ACHN (cell line): Measurements from ENCODE around the gene CDKL5.
A peak's percentile ranks its signal among the peaks of the same experiment; 100 is the strongest.
"Not testable (repeated sequence)": the region's sequence is repeated elsewhere in the genome, so short reads cannot be mapped to it uniquely, and the experiment has no call there.

Experiments used
- DNase-seq: peaks from one replicate; pipeline ENCODE4 v3.0.0-alpha.2; 2015
- in situ Hi-C: cut with HindIII; loops from 2 replicates; pipeline ENCODE4 v1.10.0; 2017; ENCODE audit warnings: low sequenced_read_pairs, low pct_ligation_motif_present, low pct_unique_long_range_greater_than_20kb

Gene CDKL5

GRCh38 chrX:18425199-18426003 is at the start of gene CDKL5:
Gene CDKL5, plus strand, starts transcription at chrX:18425608. Its CDS starts 81,489 bp downstream, at chrX:18507097.
- DNase-seq = peak; percentile 90
- in situ Hi-C loops = no loop called here

DNA sequence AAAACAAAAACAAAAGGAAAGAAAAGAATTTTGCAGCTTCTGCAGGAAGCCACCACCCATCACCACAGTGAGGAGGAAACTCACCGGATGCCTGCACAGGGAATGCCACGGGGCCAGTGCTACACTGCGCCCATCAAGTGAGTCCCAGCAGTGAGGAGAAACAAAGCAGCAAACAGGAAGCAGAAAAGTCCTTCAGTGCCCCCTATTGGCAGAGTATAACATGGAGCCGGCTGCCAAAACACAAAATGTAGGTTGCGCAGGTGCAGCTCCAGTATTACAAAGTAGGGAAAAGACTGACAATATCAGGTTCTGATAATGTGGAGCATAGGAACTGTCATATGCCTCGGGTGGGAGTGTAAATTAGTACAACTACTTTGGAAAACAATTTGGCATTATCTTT is 47.6 kb upstream of the CDKL5 start:
- in situ Hi-C loops = no loop called here
- DNase-seq = peak; percentile 35

GRCh38 chrX:18389966-18390365 is 35.4 kb upstream of the CDKL5 start:
- in situ Hi-C loops = no loop called here
- no peak for DNase-seq

DNA sequence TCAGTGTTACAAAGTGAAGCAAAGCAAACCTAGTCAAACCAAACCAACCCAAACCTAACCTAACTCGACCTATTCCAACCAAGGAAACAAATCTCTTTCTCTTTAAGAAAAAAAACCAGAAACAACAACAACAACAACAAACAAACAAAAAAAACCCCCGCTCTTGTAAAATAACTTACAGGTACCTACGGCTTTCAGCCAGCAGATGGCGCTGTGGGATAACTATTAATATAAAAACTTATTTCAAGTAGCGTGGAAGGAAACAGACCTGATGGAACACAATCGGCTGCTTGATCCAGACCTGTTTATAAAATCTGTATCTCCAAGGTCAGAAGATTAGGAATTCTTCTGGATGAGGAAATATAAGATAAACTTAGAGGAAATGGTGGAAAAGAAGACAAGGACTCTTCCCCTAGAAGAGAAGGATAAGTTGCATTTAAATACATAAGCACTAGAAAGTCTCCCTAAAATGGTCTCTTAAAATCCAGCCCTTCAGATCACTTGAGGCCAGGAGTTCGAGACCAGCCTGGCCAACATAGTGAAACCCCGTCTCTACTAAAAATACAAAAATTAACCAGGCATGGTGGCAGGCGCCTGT is 34.4 kb upstream of the CDKL5 start:
- DNase-seq = peak; percentile 44
- in situ Hi-C loops = no loop called here

DNA sequence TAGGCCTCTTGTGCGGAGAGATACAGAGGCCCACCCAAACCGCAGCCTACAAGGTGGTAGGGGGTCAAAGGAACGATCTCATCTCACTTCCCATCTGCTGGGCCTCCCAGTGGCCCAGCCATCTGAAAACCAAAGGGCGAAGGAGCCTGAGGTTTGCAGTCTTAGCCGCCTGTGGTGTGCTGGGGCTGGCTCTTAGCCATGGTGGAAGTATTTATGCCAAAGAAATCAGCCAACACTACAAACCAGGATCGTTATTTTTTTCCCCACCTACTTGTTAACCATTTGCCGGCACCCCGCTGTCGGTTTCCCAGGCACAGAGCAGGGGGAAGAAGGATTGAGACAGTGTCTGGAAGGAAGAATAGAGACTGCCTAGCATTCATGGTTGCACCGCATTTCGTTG is 30.9 kb upstream of the CDKL5 start:
- in situ Hi-C loops = no loop called here
- DNase-seq = peak; percentile 30

DNA sequence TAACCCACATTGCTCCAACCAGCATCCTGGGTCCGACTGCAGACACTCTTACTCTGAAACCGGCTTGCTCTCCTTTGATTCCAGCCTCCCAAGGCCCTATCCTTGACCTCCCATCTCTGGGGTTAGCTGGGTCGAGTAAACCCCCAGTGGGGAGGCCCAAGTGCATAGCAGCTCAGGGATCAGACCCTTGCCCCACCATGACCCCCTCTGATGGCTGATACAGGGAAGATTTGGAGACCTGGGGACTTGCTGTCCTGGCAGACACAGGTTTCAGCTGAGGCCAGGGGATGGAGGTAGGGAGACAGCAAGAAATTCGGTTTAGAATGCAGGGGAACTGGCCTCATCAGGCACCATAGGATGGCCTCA is 23.6 kb upstream of the CDKL5 start:
- no peak for DNase-seq
- in situ Hi-C loops = no loop called here

DNA sequence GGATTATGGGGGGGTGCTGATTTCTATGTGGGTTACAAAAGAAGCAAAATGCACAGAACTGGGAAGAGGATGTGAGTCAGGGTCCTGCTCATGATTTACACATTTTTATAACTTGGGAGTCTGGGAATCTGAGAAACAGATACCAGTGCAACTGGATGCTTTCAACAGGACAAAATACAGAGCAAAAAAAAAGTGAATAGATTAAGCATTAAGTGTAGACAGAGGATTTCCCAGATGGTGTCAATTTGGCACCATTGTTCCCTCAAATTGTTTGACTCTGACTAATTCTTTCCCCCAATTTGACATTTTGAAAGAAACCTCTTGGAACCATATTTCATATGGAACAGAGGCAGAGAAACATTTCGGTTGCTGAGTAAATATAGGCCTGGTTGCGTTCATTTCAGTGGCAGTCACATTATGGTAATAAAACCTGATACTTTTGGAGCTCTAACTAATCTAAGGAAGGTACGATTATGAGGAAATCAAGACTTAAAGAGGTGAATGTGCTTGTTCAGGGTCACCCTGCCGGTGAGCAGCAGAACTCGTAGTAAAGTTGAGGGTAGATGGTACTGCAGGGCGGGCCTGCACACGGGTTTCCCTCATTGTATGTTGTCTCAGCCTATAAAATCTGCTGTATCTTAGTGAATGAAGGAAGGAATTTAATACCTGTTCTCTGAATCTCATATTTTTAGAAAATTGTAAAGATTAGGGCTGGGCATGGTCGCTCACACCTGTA is 18.7 kb upstream of the CDKL5 start:
- in situ Hi-C loops = no loop called here
- DNase-seq = no peak

DNA sequence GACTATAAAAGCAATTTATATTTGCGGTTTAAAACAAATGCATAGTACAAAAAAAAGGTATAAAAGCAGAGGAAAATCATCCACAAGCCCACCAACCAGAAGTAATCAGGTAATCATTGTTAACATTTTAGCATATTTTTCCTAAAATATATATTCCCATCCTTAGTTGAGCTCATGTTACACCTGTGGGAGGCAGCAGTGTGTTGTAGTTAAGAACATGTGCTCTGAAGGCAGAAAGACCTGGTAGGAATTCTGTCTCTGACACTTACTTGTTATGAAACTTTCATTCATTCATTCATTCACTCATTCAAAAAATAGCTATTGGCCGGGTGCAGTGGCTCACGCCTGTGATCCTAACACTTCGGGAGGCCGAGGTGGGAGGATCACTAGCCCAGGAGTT is 15.4 kb upstream of the CDKL5 start:
- in situ Hi-C loops = no loop called here
- peak; percentile 30 for DNase-seq

GRCh38 chrX:18415386-18415785 is 10.0 kb upstream of the CDKL5 start:
- in situ Hi-C loops = no loop called here
- peak; percentile 0 for DNase-seq

- DNase-seq = peak; percentile 70
- in situ Hi-C loops = no loop called here
Observed at GRCh38 chrX:18422325-18422724, 3.1 kb upstream of the CDKL5 start.

- in situ Hi-C loops = no loop called here
- DNase-seq = no peak
Observed at GRCh38 chrX:18422886-18423285, 2.5 kb upstream of the CDKL5 start.

- in situ Hi-C loops = no loop called here
- peak; percentile 39 for DNase-seq
Observed at GRCh38 chrX:18424482-18425198, 768 bp upstream of the CDKL5 start.

- in situ Hi-C loops = no loop called here
- no peak for DNase-seq
Observed at GRCh38 chrX:18426004-18426320, 554 bp downstream of the CDKL5 start.

- in situ Hi-C loops = no loop called here
- DNase-seq = no peak
Observed at GRCh38 chrX:18428006-18428405, 2.6 kb downstream of the CDKL5 start.

DNA sequence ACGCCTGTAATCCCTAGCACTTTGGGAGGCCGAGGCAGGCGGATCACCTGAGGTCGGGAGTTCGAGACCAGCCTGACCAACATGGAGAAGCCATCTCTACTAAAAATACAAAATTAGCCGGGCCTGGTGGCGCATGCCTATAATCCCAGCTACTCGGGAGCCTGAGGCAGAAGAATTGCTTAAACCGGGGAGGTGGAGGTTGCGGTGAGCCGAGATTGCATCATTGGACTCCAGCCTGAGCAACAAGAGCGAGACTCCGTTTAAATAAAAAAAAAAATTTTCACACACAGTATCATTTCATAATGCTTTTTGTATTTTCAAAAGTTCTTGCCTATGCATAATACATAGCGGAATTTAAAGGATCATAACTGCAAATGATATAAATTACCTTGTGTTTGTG is 7.9 kb downstream of the CDKL5 start:
- in situ Hi-C loops, DNase-seq: not testable (repeated sequence)

DNA sequence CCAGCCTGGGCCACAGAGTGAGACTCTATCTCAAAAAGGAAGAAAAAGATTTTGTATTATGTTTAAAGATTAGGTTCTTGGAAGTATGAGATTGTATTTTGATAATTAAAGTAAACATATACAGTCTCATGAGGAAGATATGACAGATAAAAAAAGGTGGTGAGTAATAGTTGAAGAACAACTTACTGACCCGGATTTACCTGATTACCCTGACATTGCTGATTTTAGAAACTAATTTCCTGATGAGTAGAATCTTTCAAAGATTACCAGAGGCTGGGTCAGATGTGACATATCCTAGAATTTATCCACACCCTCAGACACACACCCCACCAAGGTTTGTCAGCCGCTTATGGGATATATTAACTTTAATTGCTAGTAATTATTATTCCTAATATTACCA is 9.5 kb downstream of the CDKL5 start:
- DNase-seq = no peak
- in situ Hi-C loops = no loop called here

- in situ Hi-C loops = no loop called here
- no peak for DNase-seq
Observed at GRCh38 chrX:18436017-18436416, 10.6 kb downstream of the CDKL5 start.

- in situ Hi-C loops = no loop called here
- no peak for DNase-seq
Observed at GRCh38 chrX:18440835-18441234, 15.4 kb downstream of the CDKL5 start.

- DNase-seq = no peak
- in situ Hi-C loops = no loop called here
Observed at GRCh38 chrX:18441780-18442367, 16.5 kb downstream of the CDKL5 start.
